MM.1S (cell line): ENCODE results near the gene RAB39B.

Source experiments
- EZH2 ChIP-seq: fragments of 300-600 bp; sonication (generic); optimal IDR thresholded peaks from 2 replicates; pipeline ENCODE3; 2017; ENCODE audit warnings: low read depth, mild to moderate bottlenecking, antibody characterized with exemption, low read length, mixed read lengths
- EZH2phosphoT487 ChIP-seq: fragments of 300-600 bp; sonication (generic); IDR thresholded peaks from 2 replicates; pipeline ENCODE4 v1.6.1; 2018; ENCODE audit warnings: antibody characterized with exemption, low read length
- TF ChIP-seq, protein P1 (sequence below): fragments of 300-600 bp; sonication (generic); IDR thresholded peaks from 2 replicates; pipeline ENCODE4 v1.5.1; 2016; ENCODE audit warnings: antibody characterized with exemption, low read length, mixed read lengths

DNA sequence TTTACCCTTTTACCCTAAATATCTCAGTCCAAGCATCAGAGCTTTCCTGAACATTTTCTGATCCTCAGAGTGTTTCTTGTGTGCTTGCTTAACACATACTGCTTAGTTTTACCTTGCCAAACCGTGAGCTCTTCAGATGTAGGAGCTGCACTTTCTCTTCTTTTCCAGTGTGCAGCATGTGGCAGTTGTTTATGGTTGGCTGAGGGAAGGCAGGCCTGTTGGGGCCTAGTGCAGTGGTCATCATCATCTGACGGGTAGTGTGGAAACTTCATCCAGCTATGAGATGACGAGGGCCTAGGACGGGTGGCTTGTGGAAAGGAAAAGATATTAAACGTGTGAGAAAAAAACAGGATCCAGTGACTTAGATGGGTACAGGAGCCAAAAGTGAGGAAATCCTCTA, 26.6 kb downstream of the RAB39B start:
- TF ChIP-seq, protein P1, sequence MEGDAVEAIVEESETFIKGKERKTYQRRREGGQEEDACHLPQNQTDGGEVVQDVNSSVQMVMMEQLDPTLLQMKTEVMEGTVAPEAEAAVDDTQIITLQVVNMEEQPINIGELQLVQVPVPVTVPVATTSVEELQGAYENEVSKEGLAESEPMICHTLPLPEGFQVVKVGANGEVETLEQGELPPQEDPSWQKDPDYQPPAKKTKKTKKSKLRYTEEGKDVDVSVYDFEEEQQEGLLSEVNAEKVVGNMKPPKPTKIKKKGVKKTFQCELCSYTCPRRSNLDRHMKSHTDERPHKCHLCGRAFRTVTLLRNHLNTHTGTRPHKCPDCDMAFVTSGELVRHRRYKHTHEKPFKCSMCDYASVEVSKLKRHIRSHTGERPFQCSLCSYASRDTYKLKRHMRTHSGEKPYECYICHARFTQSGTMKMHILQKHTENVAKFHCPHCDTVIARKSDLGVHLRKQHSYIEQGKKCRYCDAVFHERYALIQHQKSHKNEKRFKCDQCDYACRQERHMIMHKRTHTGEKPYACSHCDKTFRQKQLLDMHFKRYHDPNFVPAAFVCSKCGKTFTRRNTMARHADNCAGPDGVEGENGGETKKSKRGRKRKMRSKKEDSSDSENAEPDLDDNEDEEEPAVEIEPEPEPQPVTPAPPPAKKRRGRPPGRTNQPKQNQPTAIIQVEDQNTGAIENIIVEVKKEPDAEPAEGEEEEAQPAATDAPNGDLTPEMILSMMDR, result no peak
- TF ChIP-seq EZH2 (no peak), EZH2phosphoT487 (no peak)
